GM19452 (cell line): ENCODE measurements around the gene LRPAP1.
"Not testable (repeated sequence)": the region's sequence is repeated elsewhere in the genome, so short reads cannot be mapped to it uniquely, and the experiment has no call there.

Experiments used
- ATAC-seq: cut with Tn5 transposase; IDR thresholded peaks from one replicate; pipeline ENCODE4 v1.9.1; 2021; ENCODE audit not compliant: unreplicated experiment

LRPAP1 gene

DNA sequence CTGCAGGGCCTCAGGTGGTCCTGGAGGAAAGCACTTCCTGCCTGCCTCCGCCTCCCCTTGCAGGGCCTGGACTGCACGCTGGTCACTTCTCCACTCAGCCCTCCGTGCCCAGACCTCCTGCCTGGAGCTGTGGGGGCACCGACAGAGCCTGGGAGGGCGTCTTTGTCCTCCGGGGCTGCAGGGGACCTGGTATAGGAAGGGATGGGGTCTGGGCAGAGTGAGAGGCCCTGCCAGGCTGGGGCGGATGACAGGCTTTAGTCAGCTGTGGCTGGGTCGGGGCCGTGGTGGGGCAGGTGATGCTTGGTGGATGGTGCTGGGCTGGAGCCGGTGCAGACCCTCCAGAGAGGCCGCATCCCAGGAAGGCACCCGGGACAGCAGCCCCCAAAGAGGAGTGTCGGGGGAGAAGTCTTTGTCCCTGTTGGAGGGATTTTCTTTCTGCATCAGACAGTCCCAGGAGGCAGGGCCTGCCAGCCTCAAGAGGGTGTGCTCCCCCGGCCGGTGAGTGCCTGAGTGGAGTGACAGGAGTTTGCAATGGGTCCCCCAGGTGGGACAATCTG lies 67.8 kb downstream of the LRPAP1 start:
- ATAC-seq, result no peak

DNA sequence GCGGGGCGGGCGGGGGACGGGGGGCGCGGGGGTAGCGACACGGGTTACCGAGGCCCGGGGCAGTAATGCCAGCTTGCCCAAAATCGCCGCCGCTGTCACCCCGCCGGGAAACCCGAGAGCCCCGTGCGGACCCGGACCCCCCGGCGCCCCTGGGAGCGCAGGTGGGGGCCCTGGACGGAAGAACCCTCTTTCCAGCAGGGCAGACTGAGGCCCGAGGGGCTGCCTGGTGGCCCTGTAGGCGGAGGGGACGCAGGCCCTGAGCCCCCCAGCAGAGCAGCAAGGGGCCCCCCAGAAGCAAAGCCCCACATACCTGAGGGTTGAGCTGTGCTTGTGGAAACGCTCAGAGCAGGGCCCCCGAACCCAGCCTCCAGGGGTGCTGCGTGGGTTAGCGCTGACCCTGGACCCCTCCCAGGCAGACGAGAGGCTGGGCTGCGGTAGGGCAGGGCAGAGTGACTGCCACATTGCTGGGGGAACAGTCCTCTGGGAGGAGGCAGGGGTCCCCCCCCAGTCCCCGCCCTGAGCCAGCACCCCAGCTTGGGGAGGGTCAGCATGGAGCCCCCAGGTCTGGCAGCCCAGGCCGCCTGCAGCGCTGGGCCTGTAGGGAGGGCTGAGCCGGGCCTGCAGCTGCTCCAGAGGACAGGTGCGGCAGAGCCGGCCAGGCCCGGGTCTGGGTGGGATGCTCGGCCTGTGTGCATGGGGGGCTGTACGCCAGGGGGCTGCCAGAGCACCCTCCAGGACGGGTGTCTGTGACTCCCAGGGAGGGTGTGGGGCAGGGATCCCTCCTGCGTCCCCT lies 68.5 kb downstream of the LRPAP1 start:
- no peak for ATAC-seq

GRCh38 chr4:3462790-3463415 lies 69.3 kb downstream of the LRPAP1 start, which contains the start of gene DOK7:
Gene DOK7 (plus strand): TSS chr4:3463306. CDS start chr4:3463376, 70 bp downstream.
- no peak for ATAC-seq

- no peak for ATAC-seq
These were observed 69.9 kb downstream of the LRPAP1 start for GRCh38 chr4:3462321-3462789.

DNA sequence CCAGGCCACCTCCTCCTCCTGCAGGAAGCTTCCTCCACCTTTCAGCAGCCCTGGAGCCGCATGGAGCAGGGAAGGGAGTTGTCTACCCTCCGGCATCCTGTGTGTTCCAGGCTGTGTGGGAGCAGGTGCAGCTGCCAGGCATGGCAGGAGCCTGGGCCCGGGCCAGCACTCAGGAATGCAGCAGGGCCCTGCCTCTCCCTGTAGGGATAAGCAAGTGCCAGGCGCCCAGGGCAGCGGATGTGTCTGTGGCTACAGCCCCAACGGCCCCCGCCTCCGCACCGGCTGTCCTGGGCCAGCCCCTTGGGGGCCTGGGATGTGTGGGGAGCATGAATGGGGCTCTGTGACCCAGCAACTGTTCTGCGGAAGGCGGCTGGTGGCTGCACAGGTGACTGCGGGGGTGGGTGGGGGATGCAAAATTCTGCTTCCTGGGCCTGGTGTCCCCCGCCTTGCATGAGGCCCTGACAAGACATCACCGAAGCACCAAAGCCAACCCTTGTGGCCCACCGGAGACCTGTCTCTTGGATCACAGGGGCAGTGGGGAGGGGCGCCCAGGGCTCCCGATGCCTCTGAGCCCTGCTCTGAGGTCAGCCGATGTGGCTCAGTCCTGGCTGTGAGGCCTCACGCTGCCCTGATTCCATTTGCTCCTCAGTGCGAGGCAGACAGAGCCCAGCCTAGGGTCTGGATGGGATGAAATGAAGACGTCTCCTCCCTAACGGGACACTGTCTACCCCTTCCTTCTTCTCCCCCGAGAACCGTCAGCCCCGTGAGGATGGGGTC lies 70.5 kb downstream of the LRPAP1 start:
- ATAC-seq, result no peak

- no peak for ATAC-seq
These were observed 71.3 kb downstream of the LRPAP1 start for GRCh38 chr4:3460926-3461325.

DNA sequence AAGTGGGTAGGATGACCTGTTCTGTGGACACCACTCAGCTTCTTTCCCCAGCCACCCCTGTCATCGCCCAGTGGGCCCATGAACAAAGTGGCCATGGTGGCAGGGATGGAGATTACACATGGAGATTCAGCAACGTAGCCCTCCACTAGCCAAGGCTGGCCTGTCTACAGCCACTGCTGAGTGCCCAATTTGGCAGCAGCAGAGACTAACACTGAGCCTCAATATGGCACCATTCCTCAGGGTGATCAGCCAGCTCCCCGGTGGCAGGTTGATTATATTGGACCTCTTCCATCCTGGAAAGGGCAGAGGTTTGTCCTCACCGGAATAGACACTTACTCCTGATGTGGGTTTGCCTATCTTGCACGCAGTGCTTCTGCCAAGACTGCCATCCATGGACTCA lies 73.1 kb downstream of the LRPAP1 start:
- not testable (repeated sequence) for ATAC-seq

- ATAC-seq, result no peak
These were observed 73.9 kb downstream of the LRPAP1 start for GRCh38 chr4:3458371-3458770.

DNA sequence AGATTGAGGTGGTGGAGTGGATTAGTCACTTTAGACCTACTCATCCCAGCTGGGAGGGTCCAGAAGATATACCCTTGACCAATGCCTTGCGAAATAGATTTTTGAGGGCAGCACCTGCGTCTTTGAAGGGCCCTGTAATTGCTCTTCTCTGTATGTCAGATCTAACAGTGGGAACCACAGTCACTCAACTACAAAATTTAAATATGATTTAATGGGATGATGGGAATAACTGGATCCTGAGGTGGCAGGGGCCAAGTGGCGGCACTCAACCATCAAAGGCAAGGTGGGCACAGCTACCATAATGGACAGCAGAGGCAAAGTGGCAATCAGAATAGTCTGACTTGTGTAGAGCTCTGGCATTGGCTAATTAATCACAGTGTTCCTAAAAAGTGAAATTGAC lies 76.6 kb downstream of the LRPAP1 start:
- not testable (repeated sequence) for ATAC-seq
